Neural cell (in vitro differentiated cells): ENCODE data around the gene ABHD16B.
"Not testable (repeated sequence)": the region's sequence is repeated elsewhere in the genome, so short reads cannot be mapped to it uniquely, and the experiment has no call there.

Experiments used
- EP300 ChIP-seq: fragments of 450-650 bp; conservative IDR thresholded peaks from 2 replicates; pipeline ENCODE4 v1.6.1; 2014; ENCODE audit warnings: antibody characterized with exemption, mild to moderate bottlenecking, moderate library complexity; ENCODE audit not compliant: poor library complexity, severe bottlenecking
- TF ChIP-seq, protein P1 (sequence below): fragments of 450-650 bp; IDR thresholded peaks from 2 replicates; pipeline ENCODE4 v1.5.1; 2014; ENCODE audit warnings: antibody characterized with exemption, mild to moderate bottlenecking, moderate library complexity; ENCODE audit not compliant: poor library complexity, severe bottlenecking

DNA sequence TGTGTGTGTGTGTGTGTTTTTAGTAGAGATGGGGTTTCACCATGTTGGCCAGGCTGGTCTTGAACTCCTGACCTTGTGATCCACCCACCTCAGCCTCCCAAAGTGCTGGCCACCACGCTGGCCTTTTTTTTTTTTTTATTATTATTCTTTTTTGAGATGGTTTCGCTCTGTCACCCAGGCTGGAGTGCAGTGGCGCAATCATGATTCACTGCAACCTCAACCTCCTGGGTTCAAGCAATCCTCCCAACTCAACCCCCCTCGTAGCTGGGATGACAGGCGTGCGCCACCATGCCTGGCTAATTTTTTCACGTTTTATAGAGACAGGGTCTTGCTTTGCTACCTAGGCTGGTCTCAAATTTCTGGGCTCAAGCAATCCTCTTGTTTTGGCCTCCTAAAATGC is 12.9 kb downstream of the ABHD16B start:
- TF ChIP-seq, protein P1, sequence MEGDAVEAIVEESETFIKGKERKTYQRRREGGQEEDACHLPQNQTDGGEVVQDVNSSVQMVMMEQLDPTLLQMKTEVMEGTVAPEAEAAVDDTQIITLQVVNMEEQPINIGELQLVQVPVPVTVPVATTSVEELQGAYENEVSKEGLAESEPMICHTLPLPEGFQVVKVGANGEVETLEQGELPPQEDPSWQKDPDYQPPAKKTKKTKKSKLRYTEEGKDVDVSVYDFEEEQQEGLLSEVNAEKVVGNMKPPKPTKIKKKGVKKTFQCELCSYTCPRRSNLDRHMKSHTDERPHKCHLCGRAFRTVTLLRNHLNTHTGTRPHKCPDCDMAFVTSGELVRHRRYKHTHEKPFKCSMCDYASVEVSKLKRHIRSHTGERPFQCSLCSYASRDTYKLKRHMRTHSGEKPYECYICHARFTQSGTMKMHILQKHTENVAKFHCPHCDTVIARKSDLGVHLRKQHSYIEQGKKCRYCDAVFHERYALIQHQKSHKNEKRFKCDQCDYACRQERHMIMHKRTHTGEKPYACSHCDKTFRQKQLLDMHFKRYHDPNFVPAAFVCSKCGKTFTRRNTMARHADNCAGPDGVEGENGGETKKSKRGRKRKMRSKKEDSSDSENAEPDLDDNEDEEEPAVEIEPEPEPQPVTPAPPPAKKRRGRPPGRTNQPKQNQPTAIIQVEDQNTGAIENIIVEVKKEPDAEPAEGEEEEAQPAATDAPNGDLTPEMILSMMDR: not testable (repeated sequence)
- not testable (repeated sequence) for TF ChIP-seq EP300
